Measurements from ENCODE around the gene CDC42SE1. TPM values are rescaled to one million over a fixed set of nuclear protein-coding genes. Genes with fewer than 3 reads are reported as not detected.
A peak's percentile ranks its signal among the peaks of the same experiment; 100 is the strongest.

CDC42SE1 gene
- total RNA-seq, 1 donor from 2014 or later, result 115 TPM

DNA sequence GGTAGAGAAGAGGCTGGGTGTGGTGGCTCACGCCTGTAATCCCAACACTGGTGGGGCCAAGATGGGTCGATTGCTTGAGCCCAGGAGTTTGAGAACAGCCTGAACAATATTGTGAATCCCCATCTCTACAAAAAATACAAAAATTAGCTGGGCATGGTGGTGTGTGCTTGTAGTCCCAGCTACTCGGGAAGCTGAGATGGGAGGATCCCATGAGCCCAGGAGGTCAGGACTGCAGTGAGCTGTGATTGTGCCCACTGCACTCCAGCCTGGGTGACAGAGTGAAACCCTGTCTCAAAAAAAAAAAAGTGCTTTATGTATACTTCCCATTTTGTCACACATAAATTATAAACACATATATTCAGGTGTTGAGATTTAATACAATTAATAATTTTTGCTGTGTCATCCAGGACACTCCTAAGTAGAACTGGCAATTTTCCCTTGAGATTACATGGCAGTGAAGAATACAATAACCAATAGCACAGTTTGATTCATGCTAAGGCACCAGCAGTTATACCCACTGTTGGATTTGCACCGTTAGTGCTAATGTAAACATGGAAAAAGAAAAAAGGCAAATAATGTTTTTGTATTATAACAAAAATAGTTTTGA is 26.6 kb upstream of the CDC42SE1 start:
- H3K27me3 Mint-ChIP-seq (ENCODE audit: low read depth), result no peaks in the 10 kb centered on the region
- TF ChIP-seq, protein P1, sequence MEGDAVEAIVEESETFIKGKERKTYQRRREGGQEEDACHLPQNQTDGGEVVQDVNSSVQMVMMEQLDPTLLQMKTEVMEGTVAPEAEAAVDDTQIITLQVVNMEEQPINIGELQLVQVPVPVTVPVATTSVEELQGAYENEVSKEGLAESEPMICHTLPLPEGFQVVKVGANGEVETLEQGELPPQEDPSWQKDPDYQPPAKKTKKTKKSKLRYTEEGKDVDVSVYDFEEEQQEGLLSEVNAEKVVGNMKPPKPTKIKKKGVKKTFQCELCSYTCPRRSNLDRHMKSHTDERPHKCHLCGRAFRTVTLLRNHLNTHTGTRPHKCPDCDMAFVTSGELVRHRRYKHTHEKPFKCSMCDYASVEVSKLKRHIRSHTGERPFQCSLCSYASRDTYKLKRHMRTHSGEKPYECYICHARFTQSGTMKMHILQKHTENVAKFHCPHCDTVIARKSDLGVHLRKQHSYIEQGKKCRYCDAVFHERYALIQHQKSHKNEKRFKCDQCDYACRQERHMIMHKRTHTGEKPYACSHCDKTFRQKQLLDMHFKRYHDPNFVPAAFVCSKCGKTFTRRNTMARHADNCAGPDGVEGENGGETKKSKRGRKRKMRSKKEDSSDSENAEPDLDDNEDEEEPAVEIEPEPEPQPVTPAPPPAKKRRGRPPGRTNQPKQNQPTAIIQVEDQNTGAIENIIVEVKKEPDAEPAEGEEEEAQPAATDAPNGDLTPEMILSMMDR (conservative IDR thresholded peaks at IDR 0.05), result no peak
- H3K4me3 Mint-ChIP-seq, result no peak overlapping the region
- peaks cover 9% of the 10 kb centered on the region for H3K4me1 Mint-ChIP-seq
- H3K27ac Mint-ChIP-seq (ENCODE audit: unreplicated experiment), result no peak overlapping the region
- no peak for DNase-seq (ENCODE audit: low read depth, low spot score)
- H3K36me3 Mint-ChIP-seq (ENCODE audit: low read depth), result no peaks in the 10 kb centered on the region
- H3K9me3 Mint-ChIP-seq, result no peaks in the 10 kb centered on the region

DNA sequence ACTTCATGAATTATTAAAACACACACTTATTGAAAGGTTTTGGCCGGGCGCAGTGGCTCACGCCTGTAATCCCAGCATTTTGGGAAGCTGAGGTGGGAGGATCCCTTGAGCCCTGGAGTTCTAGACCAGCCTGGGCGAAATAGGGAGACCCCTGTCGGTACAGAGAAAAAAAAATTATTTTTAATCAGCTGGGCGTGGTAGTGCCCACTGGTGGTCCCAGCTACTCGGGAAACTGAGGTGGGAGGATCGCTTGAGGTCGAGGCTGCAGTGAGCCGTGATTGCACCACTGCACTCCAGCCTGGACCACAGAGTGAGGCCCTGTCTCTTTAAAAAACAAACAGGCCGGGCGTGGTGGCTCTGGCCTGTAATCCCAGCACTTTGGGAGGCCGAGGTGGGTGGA is 12.8 kb upstream of the CDC42SE1 start:
- TF ChIP-seq, protein P1 (conservative IDR thresholded peaks at IDR 0.05), result no peak
- H3K27me3 Mint-ChIP-seq (ENCODE audit: low read depth), result peaks cover 3% of the 10 kb centered on the region
- H3K36me3 Mint-ChIP-seq (ENCODE audit: low read depth), result peaks cover 12% of the 10 kb centered on the region
- H3K9me3 Mint-ChIP-seq, result no peaks in the 10 kb centered on the region
- no peak for DNase-seq (ENCODE audit: low read depth, low spot score)
- H3K4me1 Mint-ChIP-seq, result peaks cover 23% of the 10 kb centered on the region
- H3K27ac Mint-ChIP-seq (ENCODE audit: unreplicated experiment), result no peak overlapping the region
- H3K4me3 Mint-ChIP-seq, result peak overlapping the region; percentile 93

DNA sequence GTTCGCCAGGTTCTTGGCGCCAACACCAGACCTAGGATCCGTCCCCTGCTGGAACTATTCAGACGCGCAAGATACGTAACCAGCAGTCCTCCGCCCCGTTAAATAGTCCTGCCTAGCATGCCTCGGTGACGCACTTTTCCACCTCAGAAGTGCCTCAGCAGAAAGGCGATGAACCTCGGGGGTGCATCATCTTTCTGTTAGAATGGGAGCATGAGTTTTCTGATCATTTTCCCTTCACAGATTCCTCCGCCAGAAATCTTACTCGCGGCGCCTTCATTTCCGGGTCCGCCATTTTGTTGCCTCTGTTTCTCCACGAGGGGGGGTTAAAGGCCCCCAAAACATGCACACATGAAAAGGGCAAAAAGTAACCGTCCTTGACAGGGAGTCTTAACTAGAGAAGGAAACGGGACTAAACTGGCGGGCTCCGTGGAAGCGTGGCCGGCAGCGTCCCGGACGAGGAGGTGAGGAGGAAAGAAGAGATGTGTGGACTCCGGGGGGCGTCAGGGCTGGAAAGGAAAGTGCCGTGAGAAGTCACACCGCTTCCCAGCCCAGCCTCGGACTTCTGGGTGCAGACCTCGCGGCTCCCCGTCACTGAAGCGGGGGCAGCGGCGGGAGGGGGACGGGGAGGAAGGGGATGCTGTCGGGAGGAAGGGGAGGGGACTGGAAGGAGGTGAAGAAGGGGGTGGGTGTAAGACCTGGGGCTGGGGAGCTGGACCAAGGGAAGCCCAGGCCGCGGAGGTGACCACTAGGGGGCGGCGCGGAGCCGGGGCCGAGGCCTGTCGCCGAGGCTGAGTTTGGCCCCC is 11.3 kb upstream of the CDC42SE1 start, which contains the start of gene GABPB2:
Gene GABPB2, plus strand, starts transcription at position 288 of the 803 bp plus-strand sequence. CDS start 17,429 bp downstream, outside the sequence.
- H3K4me1 Mint-ChIP-seq, result peaks cover 30% of the 10 kb centered on the region
- peak within 1 kb of the TSS; percentile 100 for H3K27ac Mint-ChIP-seq (ENCODE audit: unreplicated experiment)
- H3K36me3 Mint-ChIP-seq (ENCODE audit: low read depth), result peaks cover 15% of the 10 kb centered on the region
- H3K4me3 Mint-ChIP-seq, result peak within 1 kb of the TSS; percentile 93
- peak; percentile 88 for DNase-seq (ENCODE audit: low read depth, low spot score)
- H3K9me3 Mint-ChIP-seq, result no peaks in the 10 kb centered on the region
- H3K27me3 Mint-ChIP-seq (ENCODE audit: low read depth), result peaks cover 3% of the 10 kb centered on the region
- TF ChIP-seq, protein P1 (conservative IDR thresholded peaks at IDR 0.05), result peak; percentile 98

DNA sequence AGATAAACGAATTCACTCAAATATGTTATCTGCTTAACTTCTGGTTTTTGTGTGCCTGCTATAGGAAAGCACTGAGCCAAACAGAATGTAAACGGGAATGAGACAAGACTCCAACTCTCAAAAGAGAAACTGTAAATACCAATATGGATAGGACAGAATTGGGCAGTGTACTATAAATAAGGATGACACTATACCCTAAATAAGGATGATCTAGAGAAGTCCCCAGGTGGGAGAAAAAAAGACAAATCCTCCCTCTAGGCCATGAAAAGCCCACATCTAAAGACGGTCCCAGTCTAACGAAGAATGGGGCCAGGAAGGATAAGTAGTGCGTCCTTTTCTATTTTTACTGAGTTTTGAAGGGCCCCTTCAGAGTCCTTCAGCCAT is 9.7 kb upstream of the CDC42SE1 start:
- TF ChIP-seq, protein P1 (conservative IDR thresholded peaks at IDR 0.05), result no peak
- Mint-ChIP-seq H3K27ac (ENCODE audit: unreplicated experiment) (peak overlapping the region; percentile 37), H3K9me3 (no peaks in the 10 kb centered on the region)

DNA sequence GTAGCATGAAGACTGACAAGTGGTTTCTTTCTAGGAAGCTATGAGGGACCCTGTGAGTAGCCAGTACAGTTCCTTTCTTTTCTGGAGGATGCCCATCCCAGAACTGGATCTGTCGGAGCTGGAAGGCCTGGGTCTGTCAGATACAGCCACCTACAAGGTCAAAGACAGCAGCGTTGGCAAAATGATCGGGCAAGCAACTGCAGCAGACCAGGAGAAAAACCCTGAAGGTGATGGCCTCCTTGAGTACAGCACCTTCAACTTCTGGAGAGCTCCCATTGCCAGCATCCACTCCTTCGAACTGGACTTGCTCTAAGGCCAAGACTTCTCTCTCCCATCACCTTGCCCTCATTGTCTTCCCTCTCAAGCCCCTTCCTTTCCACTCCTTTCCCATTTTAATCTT is 7.8 kb upstream of the CDC42SE1 start:
- TF ChIP-seq, protein P1 (conservative IDR thresholded peaks at IDR 0.05), result no peak
- Mint-ChIP-seq H3K4me3 (peak overlapping the region; percentile 43), H3K27ac (ENCODE audit: unreplicated experiment) (peak overlapping the region; percentile 53), H3K9me3 (no peaks in the 10 kb centered on the region), H3K27me3 (ENCODE audit: low read depth) (peaks cover 3% of the 10 kb centered on the region), H3K4me1 (peaks cover 53% of the 10 kb centered on the region), H3K36me3 (ENCODE audit: low read depth) (peaks cover 25% of the 10 kb centered on the region)
- no peak for DNase-seq (ENCODE audit: low read depth, low spot score)

More for the DNA sequence above, 9.7 kb upstream of the CDC42SE1 start:
- H3K27me3 Mint-ChIP-seq (ENCODE audit: low read depth), result peaks cover 3% of the 10 kb centered on the region
- DNase-seq (ENCODE audit: low read depth, low spot score), result no peak
- peak overlapping the region; percentile 70 for H3K4me3 Mint-ChIP-seq
- peaks cover 25% of the 10 kb centered on the region for H3K36me3 Mint-ChIP-seq (ENCODE audit: low read depth)
- peaks cover 44% of the 10 kb centered on the region for H3K4me1 Mint-ChIP-seq
